K562 (cell line): Measurements from ENCODE around the gene MITF. TPM values are rescaled to one million over a fixed set of nuclear protein-coding genes. Genes with fewer than 3 reads are reported as not detected.

Experiments
- CREM ChIP-seq: IDR thresholded peaks from 2 replicates; pipeline ENCODE4 v1.6.1; 2014; ENCODE audit warnings: antibody characterized with exemption, low read depth
- CUX1 ChIP-seq: fragments of 200-800 bp; sonication (Bioruptor generic); IDR thresholded peaks from 2 replicates; pipeline ENCODE4 v1.6.1; 2016; ENCODE audit warnings: missing genetic modification characterization, missing compliant biosample characterization
- EP400 ChIP-seq: fragments of 450-650 bp; IDR thresholded peaks from 2 replicates; pipeline ENCODE4 v1.6.1; 2017; ENCODE audit warnings: antibody characterized with exemption, mild to moderate bottlenecking, moderate library complexity
- MEF2D ChIP-seq: conservative IDR thresholded peaks from 2 replicates; pipeline ENCODE4 v1.6.1; 2016; ENCODE audit warnings: low read depth, missing genetic modification characterization, missing compliant biosample characterization
- NR3C1 ChIP-seq: sonication (generic); formaldehyde crosslinking; IDR thresholded peaks from 2 replicates; pipeline ENCODE4 v1.8.1; 2022; ENCODE audit warnings: missing genetic modification reagents
- PTTG1 ChIP-seq: fragments of 450-650 bp; IDR thresholded peaks from 2 replicates; pipeline ENCODE4 v1.6.1; 2016; ENCODE audit warnings: low read depth, mild to moderate bottlenecking, missing genetic modification characterization, missing compliant biosample characterization
- SMARCA5 ChIP-seq: fragments of 450-650 bp; IDR thresholded peaks from 2 replicates; pipeline ENCODE4 v1.6.1; 2016
- THAP12 ChIP-seq: fragments of 250-450 bp; sonication (Bioruptor Pico); IDR thresholded peaks from 2 replicates; pipeline ENCODE4 v1.9.0; 2021; ENCODE audit warnings: mild to moderate bottlenecking, inconsistent platforms
- THAP7 ChIP-seq: fragments of 250-450 bp; sonication (Bioruptor Pico); IDR thresholded peaks from 2 replicates; pipeline ENCODE4 v1.5.0; 2021
- ZBTB33 ChIP-seq: sonication (generic); formaldehyde crosslinking; IDR thresholded peaks from 2 replicates; pipeline ENCODE4 v1.8.1; 2023; ENCODE audit warnings: mild to moderate bottlenecking, missing genetic modification reagents
- ZNF3 ChIP-seq: fragments of 250-450 bp; sonication (Bioruptor Pico); IDR thresholded peaks from 2 replicates; pipeline ENCODE4 v1.5.0; 2021; ENCODE audit warnings: mild to moderate bottlenecking, moderate library complexity
- ZNF324 ChIP-seq: fragments of 250-450 bp; sonication (Bioruptor Pico); IDR thresholded peaks from 2 replicates; pipeline ENCODE4 v1.4.0; 2020; ENCODE audit warnings: mild to moderate bottlenecking
- ZNF561 ChIP-seq: fragments of 450-650 bp; formaldehyde crosslinking; conservative IDR thresholded peaks from 2 replicates; pipeline ENCODE4 v1.4.0; 2020; ENCODE audit warnings: mild to moderate bottlenecking, moderate library complexity
- ZSCAN29 ChIP-seq: fragments of 450-650 bp; IDR thresholded peaks from 2 replicates; pipeline ENCODE4 v1.6.1; 2017
- polyA plus RNA-seq, 8 experiments: library from polyadenylated mRNA; depleted of rRNA in 4 of 8; stranded (reverse) in 5 of 8; unstranded in 3 of 8; fragments of >200 nt; fragmentation: Nextera tagmentation in 2 of 8; fragmentation: Illumina TruSeq in 1 of 8; extraction: Ambion mirVana in 2 of 8; extraction: Trizol in 1 of 8; gene quantifications; 2 replicates each; pipeline versions ENCODE4 v1.2.1 to v1.2.3, GENCODE V29; 2011 to 2014; ENCODE audit warnings: inconsistent platforms in 1 of 8, missing spikeins in 1 of 8
- total RNA-seq, 7 experiments: library from RNA; depleted of rRNA in 6 of 7; stranded (reverse); fragments of >200 nt in 6 of 7; fragmentation: Illumina TruSeq in 2 of 7; extraction: Trizol in 2 of 7; gene quantifications; 2 replicates each; pipeline versions ENCODE4 v1.2.1 to v1.2.3, GENCODE V29; 2011 to 2021; ENCODE audit warnings: low replicate concordance in 1 of 7
- TF ChIP-seq, protein P1 (sequence below): fragments of 450-650 bp; IDR thresholded peaks from 2 replicates; pipeline ENCODE4 v1.6.1; 2014; ENCODE audit warnings: low read depth, mild to moderate bottlenecking, moderate library complexity, borderline replicate concordance

Gene MITF
- total and polyA plus RNA-seq, 9 of the 15 experiments (the other 6 are each of a cell fraction or from before 2014, with no cell fraction given): 5.6 to 14.9 (median 11.1) TPM

DNA sequence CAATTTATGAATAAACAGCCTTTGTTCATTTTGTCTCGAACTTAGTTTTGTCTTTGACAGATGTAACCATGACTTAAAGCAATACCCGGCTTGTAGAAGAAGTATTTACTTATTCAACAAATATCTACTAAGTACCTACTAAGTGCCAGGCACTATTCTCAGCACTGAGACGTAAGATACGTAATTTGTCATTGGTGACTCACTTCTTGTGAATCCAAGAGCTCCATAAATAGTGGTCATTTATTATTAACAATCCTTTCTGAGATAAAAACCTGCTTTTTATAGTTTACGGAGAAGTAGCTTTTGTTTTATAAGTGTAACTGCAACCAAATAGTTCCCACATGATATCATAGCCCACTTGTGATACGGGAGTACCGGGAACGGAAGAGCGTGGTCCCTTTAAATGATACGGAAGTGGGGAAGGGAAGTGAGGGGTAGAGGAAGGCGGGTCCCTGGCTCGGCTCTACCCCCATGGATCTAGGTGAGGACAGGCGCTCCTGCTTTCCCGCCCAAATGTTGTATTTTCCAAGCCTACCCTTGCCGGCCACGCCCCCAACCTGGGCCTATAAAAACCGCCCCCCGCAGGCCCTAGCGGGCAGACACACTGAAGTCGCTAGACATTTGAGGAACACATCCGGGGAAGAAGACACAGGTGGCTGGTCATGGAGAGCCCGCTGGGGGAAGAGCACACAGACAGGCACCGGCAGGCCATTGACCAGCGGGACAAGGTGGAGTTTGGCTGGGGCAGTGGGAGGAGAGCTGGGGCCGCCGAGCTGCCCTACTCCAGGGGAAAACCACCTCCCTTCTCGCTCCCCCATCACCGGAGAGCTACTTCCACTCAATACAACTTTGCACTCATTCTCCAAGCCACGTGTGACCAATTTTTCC lies 260.1 kb downstream of the MITF start, which contains the start of gene SAMMSON (continued):
- no peak for TF ChIP-seq CUX1 (CRISPR knock-in tag)
- 0 out of 2 replicates have a peak, but pooled peaks have one; percentile 30 for TF ChIP-seq ZNF324 (CRISPR knock-in tag)
- no peak for TF ChIP-seq THAP7 (CRISPR knock-in tag)
- peak; percentile 37; the same call in 1 of the 2 replicates for TF ChIP-seq CREM
- no peak for TF ChIP-seq THAP12
- TF ChIP-seq PTTG1 (tag): no peak
- no peak for TF ChIP-seq ZSCAN29
- TF ChIP-seq NR3C1 (CRISPR knock-in tag): no peak
- peak; percentile 88 for TF ChIP-seq ZBTB33
- no peak for TF ChIP-seq ZNF561 (CRISPR knock-in tag)
- peak; percentile 73 for TF ChIP-seq EP400
- TF ChIP-seq, protein P1, sequence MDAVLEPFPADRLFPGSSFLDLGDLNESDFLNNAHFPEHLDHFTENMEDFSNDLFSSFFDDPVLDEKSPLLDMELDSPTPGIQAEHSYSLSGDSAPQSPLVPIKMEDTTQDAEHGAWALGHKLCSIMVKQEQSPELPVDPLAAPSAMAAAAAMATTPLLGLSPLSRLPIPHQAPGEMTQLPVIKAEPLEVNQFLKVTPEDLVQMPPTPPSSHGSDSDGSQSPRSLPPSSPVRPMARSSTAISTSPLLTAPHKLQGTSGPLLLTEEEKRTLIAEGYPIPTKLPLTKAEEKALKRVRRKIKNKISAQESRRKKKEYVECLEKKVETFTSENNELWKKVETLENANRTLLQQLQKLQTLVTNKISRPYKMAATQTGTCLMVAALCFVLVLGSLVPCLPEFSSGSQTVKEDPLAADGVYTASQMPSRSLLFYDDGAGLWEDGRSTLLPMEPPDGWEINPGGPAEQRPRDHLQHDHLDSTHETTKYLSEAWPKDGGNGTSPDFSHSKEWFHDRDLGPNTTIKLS: no peak; the same call in 1 of the 2 replicates
- no peak for TF ChIP-seq MEF2D (tag)
- TF ChIP-seq SMARCA5: no peak
- no peak for TF ChIP-seq ZNF3 (CRISPR knock-in tag)
